SK-N-SH (cell line): ENCODE measurements around the gene PCDHGA9. TPM values are rescaled to one million over a fixed set of nuclear protein-coding genes. Genes with fewer than 3 reads are reported as not detected.

Experiments
- CTCF ChIA-PET: fragments of 300-600, 350-600 bp; formaldehyde crosslinking; extraction: SDS; loops from one replicate; lab custom pipeline; 2021; lab: Yijun Ruan, JAX
- POLR2A ChIA-PET: fragments of 350-600 bp; sonication (Branson Sonifier 250); formaldehyde crosslinking; extraction: SDS; loops from one replicate; lab custom pipeline; 2020; ENCODE audit warnings: antibody characterized with exemption, inconsistent platforms; lab: Yijun Ruan, JAX
- DNase-seq: peaks from one replicate; pipeline ENCODE4 v3.0.0; 2012
- H2AFZ ChIP-seq: fragments of 200-600 bp; sonication (generic); 2 replicates; pipeline ENCODE4 v1.8.1; 2016; ENCODE audit warnings: antibody characterized with exemption, mild to moderate bottlenecking, low read depth
- H3F3A ChIP-seq: fragments of 200-600 bp; sonication (generic); replicated peaks from 2 replicates; pipeline ENCODE3; 2016; ENCODE audit warnings: antibody characterized with exemption, mild to moderate bottlenecking; ENCODE audit not compliant: insufficient read depth
- H3K27ac ChIP-seq, 2 experiments: fragments of 200-500 bp in 1 of 2; fragments of 200-600 bp in 1 of 2; sonication (Bioruptor generic) in 1 of 2; sonication (generic), shearing (Covaris generic) in 1 of 2; 2 replicates each; pipeline versions ENCODE4 v1.5.1 to v1.6.1; 2014 to 2016; ENCODE audit warnings: low read depth in 2 of 2, inconsistent platforms in 1 of 2, low read length in 1 of 2, mild to moderate bottlenecking in 1 of 2, mixed read lengths in 1 of 2
- H3K27me3 ChIP-seq: fragments of 200-600 bp; sonication (generic), shearing (Covaris generic); 2 replicates; pipeline ENCODE4 v1.6.1; 2016; ENCODE audit warnings: mixed run types; ENCODE audit not compliant: insufficient read depth
- H3K36me3 ChIP-seq, 2 experiments: fragments of 200-500 bp in 1 of 2; fragments of 200-600 bp in 1 of 2; sonication (Bioruptor generic) in 1 of 2; sonication (generic) in 1 of 2; replicated peaks in 1 of 2; 2 replicates each; pipeline versions ENCODE3 to v1.5.1; 2014 to 2016; ENCODE audit warnings: low read length in 1 of 2, mild to moderate bottlenecking in 1 of 2; ENCODE audit not compliant: insufficient read depth in 2 of 2, control insufficient read depth in 1 of 2
- H3K4me1 ChIP-seq, 2 experiments: fragments of 200-500 bp in 1 of 2; fragments of 200-600 bp in 1 of 2; sonication (Bioruptor generic) in 1 of 2; sonication (generic), shearing (Covaris generic) in 1 of 2; 2 replicates each; pipeline versions ENCODE4 v1.5.1 to v1.6.1; 2014 to 2016; ENCODE audit warnings: low read depth in 1 of 2, low read length in 1 of 2, mixed run types in 1 of 2; ENCODE audit not compliant: insufficient read depth in 2 of 2, control insufficient read depth in 1 of 2
- H3K4me2 ChIP-seq: fragments of 200-600 bp; sonication (generic), shearing (Covaris generic); 2 replicates; pipeline ENCODE4 v1.6.1; 2017; ENCODE audit warnings: mixed run types
- H3K4me3 ChIP-seq, 2 experiments: fragments of 200-500 bp in 1 of 2; fragments of 200-600 bp in 1 of 2; sonication (Bioruptor generic) in 1 of 2; sonication (generic), shearing (Covaris generic) in 1 of 2; 2 replicates each; pipeline versions ENCODE4 v1.5.1 to v1.8.1; 2014 to 2016; ENCODE audit warnings: low read depth in 2 of 2, inconsistent platforms in 1 of 2, low read length in 1 of 2, mild to moderate bottlenecking in 1 of 2, mixed read lengths in 1 of 2, moderate library complexity in 1 of 2
- H3K79me2 ChIP-seq: fragments of 200-600 bp; sonication (generic); 2 replicates; pipeline ENCODE4 v1.8.1; 2017; ENCODE audit warnings: mild to moderate bottlenecking; ENCODE audit not compliant: insufficient read depth
- H3K9ac ChIP-seq: fragments of 200-600 bp; sonication (generic); 2 replicates; pipeline ENCODE4 v1.6.1; 2017; ENCODE audit warnings: mixed run types
- H3K9me2 ChIP-seq: fragments of 200-600 bp; sonication (generic); 2 replicates; pipeline ENCODE4 v1.6.1; 2017; ENCODE audit warnings: mixed run types
- H3K9me3 ChIP-seq: fragments of 200-600 bp; sonication (generic); 2 replicates; pipeline ENCODE4 v1.6.1; 2017; ENCODE audit warnings: mixed run types, mild to moderate bottlenecking, moderate library complexity
- H4K20me1 ChIP-seq: fragments of 200-600 bp; sonication (generic); 2 replicates; pipeline ENCODE4 v1.6.1; 2017; ENCODE audit warnings: mild to moderate bottlenecking, mixed run types; ENCODE audit not compliant: insufficient read depth
- CHD2 ChIP-seq: fragments of 150-350 bp; IDR thresholded peaks from 2 replicates; pipeline ENCODE4 v1.6.1; 2018; ENCODE audit warnings: low read length; ENCODE audit not compliant: partially characterized antibody
- CTCF ChIP-seq: fragments of 200-600 bp; sonication (generic); IDR thresholded peaks from 2 replicates; pipeline ENCODE4 v1.6.1; 2017; ENCODE audit warnings: antibody characterized with exemption, mild to moderate bottlenecking, moderate library complexity
- EP300 ChIP-seq, 2 experiments: IDR thresholded peaks; 2 replicates each; pipeline versions ENCODE4 v1.4.0 to v1.6.1; 2012; ENCODE audit warnings: borderline replicate concordance in 1 of 2, low read depth in 1 of 2, low read length in 1 of 2
- FOXJ3 ChIP-seq: sonication (generic); formaldehyde crosslinking; IDR thresholded peaks from 2 replicates; pipeline ENCODE4 v1.5.1; 2020; ENCODE audit warnings: mild to moderate bottlenecking, missing genetic modification reagents
- FOXM1 ChIP-seq: IDR thresholded peaks from 2 replicates; pipeline ENCODE4 v1.4.0; 2012; ENCODE audit warnings: low read depth, mild to moderate bottlenecking
- JUND ChIP-seq: IDR thresholded peaks from 2 replicates; pipeline ENCODE4 v1.4.0; 2012
- MAX ChIP-seq: IDR thresholded peaks from 2 replicates; pipeline ENCODE4 v1.4.0; 2012; ENCODE audit warnings: low read depth
- MXI1 ChIP-seq: IDR thresholded peaks from 2 replicates; pipeline ENCODE4 v1.6.1; 2012; ENCODE audit warnings: mild to moderate bottlenecking, low read depth, low read length, improper control_type of control experiment
- NFIC ChIP-seq: IDR thresholded peaks from 2 replicates; pipeline ENCODE4 v1.4.0; 2012; ENCODE audit warnings: borderline replicate concordance
- RXRA ChIP-seq: IDR thresholded peaks from 2 replicates; pipeline ENCODE4 v1.4.0; 2012; ENCODE audit warnings: low read depth, mild to moderate bottlenecking, borderline replicate concordance
- SIN3A ChIP-seq: IDR thresholded peaks from 2 replicates; pipeline ENCODE4 v1.6.1; 2012; ENCODE audit warnings: low read depth, mild to moderate bottlenecking, low read length, moderate library complexity, borderline replicate concordance
- TCF12 ChIP-seq: IDR thresholded peaks from 2 replicates; pipeline ENCODE4 v1.4.0; 2012
- USF1 ChIP-seq: IDR thresholded peaks from 2 replicates; pipeline ENCODE4 v1.4.0; 2012; ENCODE audit warnings: low read depth, borderline replicate concordance
- USF2 ChIP-seq: fragments of 150-350 bp; IDR thresholded peaks from 2 replicates; pipeline ENCODE4 v1.6.1; 2017; ENCODE audit warnings: antibody characterized with exemption, low read length, low read depth, borderline replicate concordance
- WGBS: methylation state at CpG from one replicate; pipeline ENCODE4 v1.1.6; 2017; ENCODE audit warnings: low lambda C conversion rate; 5-methylcytosine and 5-hydroxymethylcytosine counted together
- polyA plus RNA-seq, 3 experiments: library from polyadenylated mRNA; depleted of rRNA; stranded (reverse); fragments of >200 nt; gene quantifications; 2 replicates each; pipeline ENCODE4 v1.2.3, GENCODE V29; 2012
- TF ChIP-seq, protein P1 (sequence below): IDR thresholded peaks from 2 replicates; pipeline ENCODE4; 2012

Gene PCDHGA9
- polyA plus RNA-seq, 1 of the 3 experiments (the other 2 are of a cell fraction), result 0.16 TPM

DNA sequence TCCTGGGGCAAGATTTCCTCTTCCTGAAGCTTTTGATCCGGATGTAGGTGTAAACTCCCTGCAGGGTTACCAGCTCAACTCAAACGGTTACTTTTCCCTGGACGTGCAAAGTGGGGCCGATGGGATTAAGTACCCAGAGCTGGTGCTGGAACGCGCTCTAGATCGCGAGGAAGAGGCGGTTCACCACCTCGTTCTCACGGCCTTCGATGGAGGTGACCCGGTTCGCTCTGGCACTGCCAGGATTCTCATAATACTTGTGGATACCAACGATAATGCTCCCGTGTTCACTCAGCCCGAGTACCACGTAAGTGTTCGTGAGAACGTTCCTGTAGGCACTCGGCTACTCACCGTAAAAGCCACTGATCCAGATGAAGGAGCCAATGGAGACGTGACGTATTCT, 46.9 kb upstream of the PCDHGA9 start:
- H4K20me1 ChIP-seq, result no peaks in the 10 kb centered on the region
- no peak overlapping the region for H3K27ac ChIP-seq
- no peak for DNase-seq
- H3K4me2 ChIP-seq, result no peak overlapping the region
- no peak overlapping the region for H3K4me3 ChIP-seq
- CTCF ChIA-PET, result interaction anchor here (0.6 to 1.7 kb wide), 10 partner anchors 8 to 211 kb away, joined by 3 to 8 read pairs (median 4); partner anchors contain the start of gene PCDHB6
- H3K9me2 ChIP-seq, result no peaks in the 10 kb centered on the region
- H2AFZ ChIP-seq, result no peak overlapping the region
- no peaks in the 10 kb centered on the region for H3F3A ChIP-seq
- H3K9me3 ChIP-seq, result no peaks in the 10 kb centered on the region; the same call in 1 of the 2 replicates
- no peak overlapping the region for H3K9ac ChIP-seq
- H3K27me3 ChIP-seq, result no peaks in the 10 kb centered on the region
- H3K36me3 ChIP-seq, result no peaks in the 10 kb centered on the region
- no peak for TF ChIP-seq CHD2
- no peak for TF ChIP-seq SIN3A
- no peak for TF ChIP-seq MXI1
- no peak for TF ChIP-seq JUND
- TF ChIP-seq, protein P1, sequence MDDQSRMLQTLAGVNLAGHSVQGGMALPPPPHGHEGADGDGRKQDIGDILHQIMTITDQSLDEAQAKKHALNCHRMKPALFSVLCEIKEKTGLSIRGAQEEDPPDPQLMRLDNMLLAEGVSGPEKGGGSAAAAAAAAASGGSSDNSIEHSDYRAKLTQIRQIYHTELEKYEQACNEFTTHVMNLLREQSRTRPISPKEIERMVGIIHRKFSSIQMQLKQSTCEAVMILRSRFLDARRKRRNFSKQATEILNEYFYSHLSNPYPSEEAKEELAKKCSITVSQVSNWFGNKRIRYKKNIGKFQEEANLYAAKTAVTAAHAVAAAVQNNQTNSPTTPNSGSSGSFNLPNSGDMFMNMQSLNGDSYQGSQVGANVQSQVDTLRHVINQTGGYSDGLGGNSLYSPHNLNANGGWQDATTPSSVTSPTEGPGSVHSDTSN, result no peak
- TF ChIP-seq EP300 (IDR thresholded peaks at IDR 0.05; ENCODE audit: borderline replicate concordance in 1 of 2, low read depth in 1 of 2, low read length in 1 of 2), result no peak
- TF ChIP-seq FOXM1, result no peak
- H3K79me2 ChIP-seq, result no peaks in the 10 kb centered on the region
- H3K4me1 ChIP-seq, result no peaks in the 10 kb centered on the region
- WGBS, result 63% methylated on average over 17 of the region's 24 CpGs
- POLR2A ChIA-PET, result no interaction called here

GRCh38 chr5:141356133-141356532, 46.4 kb upstream of the PCDHGA9 start:
- H3K27ac ChIP-seq, result no peak overlapping the region
- H3K9me2 ChIP-seq, result no peaks in the 10 kb centered on the region
- POLR2A ChIA-PET, result no interaction called here
- no peaks in the 10 kb centered on the region for H3K9me3 ChIP-seq
- H4K20me1 ChIP-seq, result no peaks in the 10 kb centered on the region
- no peaks in the 10 kb centered on the region for H3K36me3 ChIP-seq
- DNase-seq, result no peak
- no peak overlapping the region for H3K9ac ChIP-seq
- H3K4me2 ChIP-seq, result no peak overlapping the region
- H3K4me3 ChIP-seq, result no peak overlapping the region
- no peaks in the 10 kb centered on the region for H3F3A ChIP-seq
- WGBS, result 40% methylated on average over 5 of the region's 5 CpGs
- H3K4me1 ChIP-seq, result no peaks in the 10 kb centered on the region
- H3K27me3 ChIP-seq, result no peaks in the 10 kb centered on the region
- TF ChIP-seq FOXJ3, result no peak
- no peak for TF ChIP-seq RXRA
- TF ChIP-seq TCF12, result no peak
- no peak for TF ChIP-seq USF1
- TF ChIP-seq CTCF, result no peak
- TF ChIP-seq NFIC, result no peak
- no peak for TF ChIP-seq USF2
- TF ChIP-seq MAX, result no peak
- TF ChIP-seq MXI1, result no peak
- no peaks in the 10 kb centered on the region for H3K79me2 ChIP-seq
- H2AFZ ChIP-seq, result no peak overlapping the region
- CTCF ChIA-PET, result interaction anchor here (0.6 to 1.7 kb wide), 6 partner anchors 9 to 211 kb away, joined by 3 to 8 read pairs (median 4); no protein-coding TSS in a partner anchor
